HCT116 (cell line): ENCODE measurements around the gene KANK4.

Experiments used
- EZH2 ChIP-seq: fragments of 200-600 bp; sonication (generic); IDR thresholded peaks from 2 replicates; pipeline ENCODE4 v1.6.1; 2017; ENCODE audit warnings: antibody characterized with exemption, mixed run types
- POLR2AphosphoS5 ChIP-seq: IDR thresholded peaks from 2 replicates; pipeline ENCODE4 v1.6.1; 2011; ENCODE audit warnings: mild to moderate bottlenecking, low read depth, low read length, moderate library complexity
- SIN3A ChIP-seq: IDR thresholded peaks from 2 replicates; pipeline ENCODE4 v1.6.1; 2012; ENCODE audit warnings: low read depth
- ZNF274 ChIP-seq: fragments of 200-500 bp; sonication (Bioruptor generic); IDR thresholded peaks from 2 replicates; pipeline ENCODE4 v1.6.1; 2014; ENCODE audit warnings: mild to moderate bottlenecking, low read depth, low read length, inconsistent platforms
- TF ChIP-seq, protein P1 (sequence below), 3 experiments: fragments of 200-600 bp in 1 of 3; sonication (generic) in 1 of 3; IDR thresholded peaks in 2 of 3; conservative IDR thresholded peaks in 1 of 3; 2 replicates each; pipeline ENCODE4 v1.5.1; 2012 to 2017; ENCODE audit warnings: low read depth in 2 of 3, low read length in 2 of 3, antibody characterized with exemption in 1 of 3, borderline replicate concordance in 1 of 3, control low read depth in 1 of 3, mild to moderate bottlenecking in 1 of 3, mixed read lengths in 1 of 3, mixed run types in 1 of 3, moderate library complexity in 1 of 3; ENCODE audit not compliant: insufficient read depth in 1 of 3

DNA sequence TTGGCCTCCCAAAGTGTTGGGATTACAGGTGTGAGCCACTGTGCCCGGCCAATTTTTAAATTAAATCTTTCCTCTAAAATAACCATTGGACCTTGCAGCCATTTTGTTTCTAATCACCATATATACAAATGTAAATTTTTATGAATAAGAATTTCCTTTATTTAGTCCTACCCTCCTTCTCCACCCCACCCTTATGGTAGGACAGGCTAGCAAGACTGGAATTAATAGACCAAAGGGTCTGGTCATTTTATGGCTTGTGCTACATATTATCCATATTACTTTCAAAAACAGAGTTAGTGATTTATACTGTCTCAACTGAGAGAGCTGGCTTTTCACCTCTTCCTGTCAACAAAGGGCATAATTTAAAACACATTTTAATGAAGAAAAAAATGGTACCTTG lies 98.1 kb downstream of the KANK4 start:
- TF ChIP-seq EZH2, result no peak
- TF ChIP-seq, protein P1, sequence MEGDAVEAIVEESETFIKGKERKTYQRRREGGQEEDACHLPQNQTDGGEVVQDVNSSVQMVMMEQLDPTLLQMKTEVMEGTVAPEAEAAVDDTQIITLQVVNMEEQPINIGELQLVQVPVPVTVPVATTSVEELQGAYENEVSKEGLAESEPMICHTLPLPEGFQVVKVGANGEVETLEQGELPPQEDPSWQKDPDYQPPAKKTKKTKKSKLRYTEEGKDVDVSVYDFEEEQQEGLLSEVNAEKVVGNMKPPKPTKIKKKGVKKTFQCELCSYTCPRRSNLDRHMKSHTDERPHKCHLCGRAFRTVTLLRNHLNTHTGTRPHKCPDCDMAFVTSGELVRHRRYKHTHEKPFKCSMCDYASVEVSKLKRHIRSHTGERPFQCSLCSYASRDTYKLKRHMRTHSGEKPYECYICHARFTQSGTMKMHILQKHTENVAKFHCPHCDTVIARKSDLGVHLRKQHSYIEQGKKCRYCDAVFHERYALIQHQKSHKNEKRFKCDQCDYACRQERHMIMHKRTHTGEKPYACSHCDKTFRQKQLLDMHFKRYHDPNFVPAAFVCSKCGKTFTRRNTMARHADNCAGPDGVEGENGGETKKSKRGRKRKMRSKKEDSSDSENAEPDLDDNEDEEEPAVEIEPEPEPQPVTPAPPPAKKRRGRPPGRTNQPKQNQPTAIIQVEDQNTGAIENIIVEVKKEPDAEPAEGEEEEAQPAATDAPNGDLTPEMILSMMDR (IDR thresholded peaks at IDR 0.05 in 2 of 3, conservative IDR thresholded peaks at IDR 0.05 in 1 of 3; ENCODE audit: borderline replicate concordance in 1 of 3, insufficient read depth in 1 of 3, low read depth in 2 of 3, low read length in 2 of 3), result no peak
- no peak for TF ChIP-seq POLR2AphosphoS5
- TF ChIP-seq ZNF274, result no peak
- TF ChIP-seq SIN3A, result no peak
